Kidney capillary endothelial cell (primary cell): ENCODE data around the gene ALX4.

Experiments used
- DNase-seq: peaks from one replicate; pipeline ENCODE4 v3.0.0-alpha.2; 2018; ENCODE audit warnings: low spot score

Gene ALX4

GRCh38 chr11:44335052-44335760 lies 25.3 kb upstream of the ALX4 start:
- no peak for DNase-seq

GRCh38 chr11:44334356-44335004 lies 24.5 kb upstream of the ALX4 start:
- no peak for DNase-seq

- no peak for DNase-seq
Measured at GRCh38 chr11:44333271-44334218, 23.6 kb upstream of the ALX4 start.

GRCh38 chr11:44332665-44333064 lies 22.7 kb upstream of the ALX4 start:
- DNase-seq = no peak

GRCh38 chr11:44329472-44330230 lies 19.7 kb upstream of the ALX4 start:
- DNase-seq = no peak

- no peak for DNase-seq
Measured at GRCh38 chr11:44328138-44328660, 18.3 kb upstream of the ALX4 start.

- DNase-seq = no peak
Measured at GRCh38 chr11:44327730-44328129, 17.8 kb upstream of the ALX4 start.

GRCh38 chr11:44326615-44327475 lies 16.9 kb upstream of the ALX4 start:
- no peak for DNase-seq

- no peak for DNase-seq
Measured at GRCh38 chr11:44325698-44326097, 15.8 kb upstream of the ALX4 start.

GRCh38 chr11:44324749-44325525 lies 15.0 kb upstream of the ALX4 start:
- no peak for DNase-seq

GRCh38 chr11:44324222-44324621 lies 14.3 kb upstream of the ALX4 start:
- DNase-seq = no peak

- DNase-seq = no peak
Measured at GRCh38 chr11:44322243-44322642, 12.3 kb upstream of the ALX4 start.

GRCh38 chr11:44321059-44321458 lies 11.1 kb upstream of the ALX4 start:
- DNase-seq = no peak

GRCh38 chr11:44320289-44320973 lies 10.5 kb upstream of the ALX4 start:
- no peak for DNase-seq

- no peak for DNase-seq
Measured at GRCh38 chr11:44319552-44320288, 9.8 kb upstream of the ALX4 start.

GRCh38 chr11:44319170-44319551 lies 9.2 kb upstream of the ALX4 start:
- no peak for DNase-seq

- DNase-seq = no peak
Measured at GRCh38 chr11:44318369-44318768, 8.4 kb upstream of the ALX4 start.

- DNase-seq = no peak
Measured at GRCh38 chr11:44316659-44317240, 6.8 kb upstream of the ALX4 start.
